K562 (cell line): ENCODE data around the gene KCNK2. TPM values are rescaled to one million over a fixed set of nuclear protein-coding genes. Genes with fewer than 3 reads are reported as not detected.

ENCODE experiments used
- ATAC-seq: fragments of 200-7000 bp; cut with Tn5 transposase; 3 replicates; pipeline ENCODE4 v1.9.1; 2020; ENCODE audit warnings: moderate library complexity
- BruUV-seq: library from RNA; stranded (reverse); fragments of 400-500 nt; replicated peaks from 2 replicates; lab custom pipeline; 2021; lab: Mats Ljungman, UMichigan
- CTCF ChIA-PET: fragments of 300-600 bp; formaldehyde crosslinking; extraction: SDS; loops from one replicate; lab custom pipeline; 2021; ENCODE audit warnings: low intra/inter-chr PET ratio; lab: Yijun Ruan, JAX
- POLR2A ChIA-PET: fragments of 300-600, 350-650 bp; sonication (Branson Sonifier 250); formaldehyde crosslinking; extraction: SDS; loops from one replicate; lab custom pipeline; 2021; ENCODE audit warnings: antibody characterized with exemption, inconsistent platforms; lab: Yijun Ruan, JAX
- DNase-seq, 4 experiments: peaks; one replicate each; pipeline versions ENCODE4 v3.0.0 to v3.0.0-alpha.2; 2011 to 2018; ENCODE audit warnings: low spot score in 3 of 4, mixed read lengths in 3 of 4; ENCODE audit errors: extremely low read depth in 1 of 4
- FAIRE-seq: peaks from 2 replicates; lab custom pipeline; 2011; peaks lifted over from hg19 to GRCh38; lab: Jason Lieb, UNC
- H2AFZ ChIP-seq: 2 replicates; pipeline ENCODE4 v1.6.0; 2011; ENCODE audit warnings: low read depth, low read length, control low read depth, inconsistent platforms
- H3K27ac ChIP-seq: fragments of 200-600 bp; 3 replicates; pipeline ENCODE4 v1.8.0; 2011; ENCODE audit warnings: low read depth, mild to moderate bottlenecking, control low read depth, inconsistent platforms, low read length, moderate library complexity, mixed read lengths; ENCODE audit errors: extremely low read depth
- H3K27me3 ChIP-seq, 2 experiments: fragments of 300-600 bp in 1 of 2; 2 replicates in 1 of 2; 3 replicates in 1 of 2; pipeline versions ENCODE4 v1.6.0 to v1.8.0; 2011; ENCODE audit warnings: inconsistent platforms in 2 of 2, low read length in 2 of 2, mild to moderate bottlenecking in 1 of 2, mixed read lengths in 1 of 2, moderate library complexity in 1 of 2; ENCODE audit not compliant: control insufficient read depth in 2 of 2, insufficient read depth in 2 of 2
- H3K36me3 ChIP-seq: fragments of 300-600 bp; 3 replicates; pipeline ENCODE4 v1.8.0; 2011; ENCODE audit warnings: mild to moderate bottlenecking, low read length, inconsistent platforms; ENCODE audit not compliant: control insufficient read depth, insufficient read depth
- H3K4me1 ChIP-seq, 2 experiments: fragments of 200-600 bp in 1 of 2; replicated peaks in 1 of 2; 2 replicates in 1 of 2; 3 replicates in 1 of 2; pipeline versions ENCODE4 v1.5.1 to v1.8.0; 2011; ENCODE audit warnings: inconsistent platforms in 2 of 2, low read length in 2 of 2, mild to moderate bottlenecking in 1 of 2, mixed read lengths in 1 of 2, moderate library complexity in 1 of 2; ENCODE audit not compliant: control insufficient read depth in 2 of 2, insufficient read depth in 2 of 2
- H3K4me2 ChIP-seq: 2 replicates; pipeline ENCODE4 v1.6.1; 2011; ENCODE audit warnings: low read length, control low read depth, inconsistent platforms, mixed read lengths; ENCODE audit not compliant: insufficient read depth
- H3K4me3 ChIP-seq: fragments of 200-600 bp; sonication (generic), shearing (Covaris generic); 2 replicates; pipeline ENCODE4 v1.5.1; 2016; ENCODE audit warnings: control low read depth, inconsistent platforms
- H3K79me2 ChIP-seq: fragments of 200-600 bp; 3 replicates; pipeline ENCODE4 v1.8.0; 2011; ENCODE audit warnings: low read length, inconsistent platforms; ENCODE audit not compliant: control insufficient read depth, insufficient read depth
- H3K9ac ChIP-seq, 2 experiments: 2 replicates each; pipeline versions ENCODE4 v1.6.0 to v1.6.1; 2011; ENCODE audit warnings: low read depth in 2 of 2, low read length in 2 of 2, control low read depth in 1 of 2, inconsistent platforms in 1 of 2, mild to moderate bottlenecking in 1 of 2, mixed read lengths in 1 of 2; ENCODE audit not compliant: insufficient read depth in 1 of 2
- H3K9me1 ChIP-seq: one replicate; pipeline ENCODE4 v1.6.0; 2011; ENCODE audit warnings: inconsistent platforms, mild to moderate bottlenecking, low read length, moderate library complexity; ENCODE audit not compliant: control insufficient read depth, insufficient read depth
- H3K9me3 ChIP-seq: replicated peaks from 2 replicates; pipeline ENCODE4 v1.5.1; 2011; ENCODE audit warnings: low read depth, low read length, inconsistent platforms; ENCODE audit not compliant: control insufficient read depth, insufficient read depth
- H4K20me1 ChIP-seq: replicated peaks from 2 replicates; pipeline ENCODE4 v1.6.1; 2011; ENCODE audit warnings: low read length, inconsistent platforms, mixed read lengths; ENCODE audit not compliant: control insufficient read depth, insufficient read depth
- CCAR2 ChIP-seq: fragments of 200-400 bp; formaldehyde crosslinking; IDR thresholded peaks from 2 replicates; pipeline ENCODE4 v1.6.1; 2017; ENCODE audit warnings: mild to moderate bottlenecking, low read depth, low read length
- E2F3 ChIP-seq: fragments of 250-450 bp; sonication (Bioruptor Pico); IDR thresholded peaks from 2 replicates; pipeline ENCODE4 v1.4.0; 2020; ENCODE audit warnings: mild to moderate bottlenecking
- HNRNPUL1 ChIP-seq: fragments of 200-400 bp; formaldehyde crosslinking; IDR thresholded peaks from 2 replicates; pipeline ENCODE4 v1.6.1; 2017; ENCODE audit warnings: low read length
- LCOR ChIP-seq: sonication (generic); formaldehyde crosslinking; IDR thresholded peaks from 2 replicates; pipeline ENCODE4 v1.8.0; 2022; ENCODE audit warnings: mild to moderate bottlenecking, missing genetic modification reagents
- NCOA4 ChIP-seq: fragments of 450-650 bp; IDR thresholded peaks from 2 replicates; pipeline ENCODE4 v1.6.1; 2018; ENCODE audit warnings: mild to moderate bottlenecking; ENCODE audit not compliant: partially characterized antibody
- NFXL1 ChIP-seq: fragments of 450-650 bp; formaldehyde crosslinking; IDR thresholded peaks from 2 replicates; pipeline ENCODE4 v1.4.0; 2021; ENCODE audit warnings: mild to moderate bottlenecking
- POLR2AphosphoS5 ChIP-seq: IDR thresholded peaks from 2 replicates; pipeline ENCODE4 v1.6.1; 2011; ENCODE audit warnings: mild to moderate bottlenecking, low read depth, low read length, moderate library complexity; ENCODE audit not compliant: control insufficient read depth, insufficient read depth
- POLR2B ChIP-seq: fragments of 450-650 bp; IDR thresholded peaks from 2 replicates; pipeline ENCODE4 v1.6.1; 2018; ENCODE audit warnings: low read depth; ENCODE audit not compliant: partially characterized antibody
- THAP12 ChIP-seq: fragments of 250-450 bp; sonication (Bioruptor Pico); IDR thresholded peaks from 2 replicates; pipeline ENCODE4 v1.9.0; 2021; ENCODE audit warnings: mild to moderate bottlenecking, inconsistent platforms
- YBX1 ChIP-seq: fragments of 450-650 bp; IDR thresholded peaks from 2 replicates; pipeline ENCODE4 v1.7.1; 2016; ENCODE audit warnings: mild to moderate bottlenecking
- ZNF253 ChIP-seq: fragments of 250-450 bp; sonication (Bioruptor Pico); conservative IDR thresholded peaks from 2 replicates; pipeline ENCODE4 v1.6.1; 2021; ENCODE audit warnings: mild to moderate bottlenecking
- WGBS: fragments of 100-300 bp; shearing (Covaris generic); methylation state at CpG from one replicate; pipeline ENCODE4 v1.1.6; 2016; ENCODE audit warnings: low coverage, mixed read lengths; ENCODE audit not compliant: insufficient coverage; ENCODE audit errors: missing lambda C conversion rate; 5-methylcytosine and 5-hydroxymethylcytosine counted together
- in situ Hi-C: fragments of 300-500 bp; cut with MboI; formaldehyde crosslinking; loops from 4 replicates; pipeline ENCODE4 v1.15.0; 2018; ENCODE audit warnings: inconsistent platforms, mixed read lengths
- intact Hi-C: fragments of 100-400 bp; cut with micrococcal nuclease; formaldehyde crosslinking; loops from 2 replicates; pipeline ENCODE4 v1.14.2; 2022
- polyA plus RNA-seq, 8 experiments: library from polyadenylated mRNA; depleted of rRNA in 4 of 8; stranded (reverse) in 5 of 8; unstranded in 3 of 8; fragments of >200 nt; fragmentation: Nextera tagmentation in 2 of 8; fragmentation: Illumina TruSeq in 1 of 8; extraction: Ambion mirVana in 2 of 8; extraction: Trizol in 1 of 8; gene quantifications; 2 replicates each; pipeline versions ENCODE4 v1.2.1 to v1.2.3, GENCODE V29; 2011 to 2014; ENCODE audit warnings: inconsistent platforms in 1 of 8, missing spikeins in 1 of 8
- total RNA-seq, 7 experiments: library from RNA; depleted of rRNA in 6 of 7; stranded (reverse); fragments of >200 nt in 6 of 7; fragmentation: Illumina TruSeq in 2 of 7; extraction: Trizol in 2 of 7; gene quantifications; 2 replicates each; pipeline versions ENCODE4 v1.2.1 to v1.2.3, GENCODE V29; 2011 to 2021; ENCODE audit warnings: low replicate concordance in 1 of 7
- TF ChIP-seq, protein P1 (sequence below): IDR thresholded peaks from 2 replicates; pipeline ENCODE4 v1.6.1; 2011; ENCODE audit not compliant: insufficient read length; ENCODE audit errors: extremely low read depth
- TF ChIP-seq, protein P2 (sequence below), 2 experiments: fragments of 250-450 bp in 1 of 2; fragments of 450-650 bp in 1 of 2; sonication (Bioruptor Pico) in 1 of 2; IDR thresholded peaks; 2 replicates each; pipeline versions ENCODE4 v1.6.1 to v1.8.0; 2016 to 2021; ENCODE audit warnings: mild to moderate bottlenecking in 2 of 2, moderate library complexity in 2 of 2, missing compliant biosample characterization in 1 of 2, missing genetic modification characterization in 1 of 2
- TF ChIP-seq, protein P3 (sequence below): sonication (generic); formaldehyde crosslinking; IDR thresholded peaks from 2 replicates; pipeline ENCODE4 v1.4.0; 2020; ENCODE audit warnings: mild to moderate bottlenecking, missing genetic modification reagents

Gene KCNK2
- total and polyA plus RNA-seq, 9 of the 15 experiments (the other 6 are each of a cell fraction or from before 2014, with no cell fraction given): 0.04 to 0.13 (median 0.05) TPM; not detected in 3

DNA sequence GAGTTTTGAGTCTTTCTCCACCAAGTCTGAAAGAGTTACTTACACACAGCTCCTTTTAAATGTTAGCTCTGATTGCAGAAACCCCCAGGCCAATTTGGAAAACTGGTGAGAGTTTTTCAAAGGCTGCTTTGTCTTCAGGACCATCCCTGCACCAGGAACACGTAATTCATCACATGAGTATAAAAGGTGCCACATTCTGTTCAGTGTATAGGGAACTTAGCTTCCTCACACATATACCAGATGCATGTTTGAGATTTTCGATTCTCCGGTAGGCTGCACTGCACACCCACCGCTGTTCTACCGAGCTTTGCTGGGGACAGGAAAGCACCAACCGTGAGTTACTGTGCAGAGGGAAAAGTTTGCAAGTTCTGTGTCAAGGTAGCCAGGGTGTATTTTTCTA, 28.3 kb upstream of the KCNK2 start (continued):
- TF ChIP-seq YBX1: no peak
- no peak for TF ChIP-seq POLR2AphosphoS5

- Histone ChIP-seq H2AFZ (no peak overlapping the region), H3K4me2 (no peak overlapping the region), H3K9ac (no peak overlapping the region), H3K9me1 (no peaks in the 10 kb centered on the region), H3K4me3 (no peak overlapping the region), H3K27ac (no peak overlapping the region), H4K20me1 (no peaks in the 10 kb centered on the region), H3K36me3 (no peaks in the 10 kb centered on the region), H3K4me1 (no peaks in the 10 kb centered on the region), H3K79me2 (no peaks in the 10 kb centered on the region), H3K9me3 (no peaks in the 10 kb centered on the region), H3K27me3 (no peaks in the 10 kb centered on the region)
- intact Hi-C loops: no loop called here
- in situ Hi-C loops: no loop called here
- BruUV-seq: no TSS peak
- ChIA-PET CTCF (no interaction called here), POLR2A (no interaction called here)
- WGBS: 3% methylated on average over 2 of the region's 2 CpGs
- ATAC-seq: no peak
- FAIRE-seq: no peak
- DNase-seq: no peak
- TF ChIP-seq POLR2B: no peak
- TF ChIP-seq, protein P1, sequence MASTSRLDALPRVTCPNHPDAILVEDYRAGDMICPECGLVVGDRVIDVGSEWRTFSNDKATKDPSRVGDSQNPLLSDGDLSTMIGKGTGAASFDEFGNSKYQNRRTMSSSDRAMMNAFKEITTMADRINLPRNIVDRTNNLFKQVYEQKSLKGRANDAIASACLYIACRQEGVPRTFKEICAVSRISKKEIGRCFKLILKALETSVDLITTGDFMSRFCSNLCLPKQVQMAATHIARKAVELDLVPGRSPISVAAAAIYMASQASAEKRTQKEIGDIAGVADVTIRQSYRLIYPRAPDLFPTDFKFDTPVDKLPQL: no peak
- no peak for TF ChIP-seq NCOA4
- no peak for TF ChIP-seq ZNF253 (CRISPR knock-in tag)
- no peak for TF ChIP-seq NFXL1
- TF ChIP-seq, protein P2, sequence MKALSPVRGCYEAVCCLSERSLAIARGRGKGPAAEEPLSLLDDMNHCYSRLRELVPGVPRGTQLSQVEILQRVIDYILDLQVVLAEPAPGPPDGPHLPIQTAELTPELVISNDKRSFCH (CRISPR knock-in tag; IDR thresholded peaks at IDR 0.05): no peak
- TF ChIP-seq, protein P2 (tag; IDR thresholded peaks at IDR 0.05): no peak
- TF ChIP-seq LCOR: no peak
- TF ChIP-seq E2F3 (CRISPR knock-in tag): no peak
- TF ChIP-seq, protein P3, sequence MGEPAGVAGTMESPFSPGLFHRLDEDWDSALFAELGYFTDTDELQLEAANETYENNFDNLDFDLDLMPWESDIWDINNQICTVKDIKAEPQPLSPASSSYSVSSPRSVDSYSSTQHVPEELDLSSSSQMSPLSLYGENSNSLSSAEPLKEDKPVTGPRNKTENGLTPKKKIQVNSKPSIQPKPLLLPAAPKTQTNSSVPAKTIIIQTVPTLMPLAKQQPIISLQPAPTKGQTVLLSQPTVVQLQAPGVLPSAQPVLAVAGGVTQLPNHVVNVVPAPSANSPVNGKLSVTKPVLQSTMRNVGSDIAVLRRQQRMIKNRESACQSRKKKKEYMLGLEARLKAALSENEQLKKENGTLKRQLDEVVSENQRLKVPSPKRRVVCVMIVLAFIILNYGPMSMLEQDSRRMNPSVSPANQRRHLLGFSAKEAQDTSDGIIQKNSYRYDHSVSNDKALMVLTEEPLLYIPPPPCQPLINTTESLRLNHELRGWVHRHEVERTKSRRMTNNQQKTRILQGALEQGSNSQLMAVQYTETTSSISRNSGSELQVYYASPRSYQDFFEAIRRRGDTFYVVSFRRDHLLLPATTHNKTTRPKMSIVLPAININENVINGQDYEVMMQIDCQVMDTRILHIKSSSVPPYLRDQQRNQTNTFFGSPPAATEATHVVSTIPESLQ (CRISPR knock-in tag): no peak
- no peak for TF ChIP-seq HNRNPUL1
- TF ChIP-seq THAP12 (CRISPR knock-in tag): no peak
- no peak for TF ChIP-seq CCAR2
Observed at GRCh38 chr1:215055281-215055935, 27.1 kb upstream of the KCNK2 start.
